HG02943 (cell line): Measurements from ENCODE around the gene ATP6V0E1.

Source experiments
- ATAC-seq: cut with Tn5 transposase; IDR thresholded peaks from one replicate; pipeline ENCODE4 v1.9.1; 2021; ENCODE audit warnings: mild to moderate bottlenecking, low read depth, moderate library complexity; ENCODE audit not compliant: unreplicated experiment

The ATP6V0E1 gene

GRCh38 chr5:172983542-172984243 lies at the start of gene ATP6V0E1:
TSS of gene ATP6V0E1 (plus strand) at chr5:172983771. CDS start at chr5:172983861, 90 bp downstream.
- peak; percentile 80 for ATAC-seq

- no peak for ATAC-seq
These were observed 48.5 kb upstream of the ATP6V0E1 start for GRCh38 chr5:172935096-172935495.

GRCh38 chr5:172936401-172936800 lies 47.2 kb upstream of the ATP6V0E1 start:
- no peak for ATAC-seq

- ATAC-seq: no peak
These were observed 44.5 kb upstream of the ATP6V0E1 start for GRCh38 chr5:172939071-172939470.

- ATAC-seq: no peak
These were observed 43.8 kb upstream of the ATP6V0E1 start for GRCh38 chr5:172939611-172940267.

GRCh38 chr5:172940268-172941066 lies 43.1 kb upstream of the ATP6V0E1 start:
- ATAC-seq: no peak

- no peak for ATAC-seq
These were observed 42.5 kb upstream of the ATP6V0E1 start for GRCh38 chr5:172941067-172941516.

GRCh38 chr5:172942556-172942955 lies 41.0 kb upstream of the ATP6V0E1 start:
- no peak for ATAC-seq

GRCh38 chr5:172943283-172943841 lies 40.2 kb upstream of the ATP6V0E1 start:
- ATAC-seq: no peak

- ATAC-seq: no peak
These were observed 39.7 kb upstream of the ATP6V0E1 start for GRCh38 chr5:172943906-172944305.

- no peak for ATAC-seq
These were observed 38.8 kb upstream of the ATP6V0E1 start for GRCh38 chr5:172944741-172945140.

GRCh38 chr5:172945151-172945550 lies 38.4 kb upstream of the ATP6V0E1 start:
- ATAC-seq: no peak

- no peak for ATAC-seq
These were observed 37.4 kb upstream of the ATP6V0E1 start for GRCh38 chr5:172946146-172946545.

GRCh38 chr5:172949426-172949825 lies 34.1 kb upstream of the ATP6V0E1 start:
- no peak for ATAC-seq

GRCh38 chr5:172950176-172950965 lies 33.2 kb upstream of the ATP6V0E1 start:
- ATAC-seq: no peak

GRCh38 chr5:172951371-172952033 lies 32.1 kb upstream of the ATP6V0E1 start:
- ATAC-seq: no peak

- no peak for ATAC-seq
These were observed 31.5 kb upstream of the ATP6V0E1 start for GRCh38 chr5:172952034-172952511.

- ATAC-seq: no peak
These were observed 29.5 kb upstream of the ATP6V0E1 start for GRCh38 chr5:172953776-172954675.
